ENCODE data around the gene TMEM179. TPM values are rescaled to one million over a fixed set of nuclear protein-coding genes. Genes with fewer than 3 reads are reported as not detected.
A peak's percentile ranks its signal among the peaks of the same experiment; 100 is the strongest.

Gene TMEM179
- total RNA-seq, 4 donors from 2014 or later = 0.66 to 0.84 (median 0.78) TPM; not detected in 1

GRCh38 chr14:104563742-104564615 is 40.6 kb downstream of the TMEM179 start:
- TF ChIP-seq CTCF (IDR thresholded peaks at IDR 0.05) (peak; percentile 64 to 89 (median 76)), EP300 (IDR thresholded peaks at IDR 0.05) (no peak), POLR2A (IDR thresholded peaks at IDR 0.05) (no peak)
- Histone ChIP-seq H3K4me3 (no peak overlapping the region), H3K27ac (no peak overlapping the region), H3K27me3 (peaks cover 0 to 39% of the 10 kb centered on the region in 2 donors), H3K36me3 (no peaks in the 10 kb centered on the region), H3K4me1 (peaks cover 0 to 13% (median 0%) of the 10 kb centered on the region in 4 donors), H3K9me3 (no peaks in the 10 kb centered on the region)
- DNase-seq (ENCODE audit: low spot score in 2 of 2) = peak in 1 of 2 donors; percentile 60
- WGBS, 2 donors = 2 to 7% methylated on average over 20 to 24 of the region's 27 CpGs

GRCh38 chr14:104563191-104563741 is 41.3 kb downstream of the TMEM179 start:
- peaks cover 0 to 36% of the 10 kb centered on the region in 2 donors for H3K27me3 ChIP-seq
- no peak for DNase-seq (ENCODE audit: low spot score in 2 of 2)
- 65 to 72% methylated on average over 5 to 11 of the region's 15 CpGs for WGBS, 2 donors

GRCh38 chr14:104562606-104563005 is 42.0 kb downstream of the TMEM179 start:
- TF ChIP-seq CTCF (IDR thresholded peaks at IDR 0.05) (no peak), EP300 (IDR thresholded peaks at IDR 0.05) (no peak), POLR2A (IDR thresholded peaks at IDR 0.05) (no peak)
- no peaks in the 10 kb centered on the region for H3K9me3 ChIP-seq
- no peak overlapping the region for H3K4me3 ChIP-seq
- peaks cover 0 to 13% (median 0%) of the 10 kb centered on the region in 4 donors for H3K4me1 ChIP-seq
- no peaks in the 10 kb centered on the region for H3K36me3 ChIP-seq
- H3K27me3 ChIP-seq = peaks cover 0 to 31% of the 10 kb centered on the region in 2 donors
- WGBS, 2 donors = 66 to 72% methylated on average over 2 to 5 of the region's 5 CpGs
- no peak overlapping the region for H3K27ac ChIP-seq
- DNase-seq (ENCODE audit: low spot score in 2 of 2) = no peak

More at GRCh38 chr14:104563191-104563741, 41.3 kb downstream of the TMEM179 start:
- no peak overlapping the region for H3K27ac ChIP-seq
- H3K36me3 ChIP-seq = no peaks in the 10 kb centered on the region
- no peak overlapping the region for H3K4me3 ChIP-seq
- H3K9me3 ChIP-seq = no peaks in the 10 kb centered on the region
- TF ChIP-seq POLR2A (IDR thresholded peaks at IDR 0.05) (no peak), EP300 (IDR thresholded peaks at IDR 0.05) (no peak), CTCF (IDR thresholded peaks at IDR 0.05) (no peak)
- peaks cover 0 to 13% (median 0%) of the 10 kb centered on the region in 4 donors for H3K4me1 ChIP-seq

GRCh38 chr14:104561632-104562495 is 42.7 kb downstream of the TMEM179 start:
- peaks cover 0 to 13% (median 0%) of the 10 kb centered on the region in 4 donors for H3K4me1 ChIP-seq
- no peak for DNase-seq (ENCODE audit: low spot score in 2 of 2)
- peaks cover 0 to 25% of the 10 kb centered on the region in 2 donors for H3K27me3 ChIP-seq
- no peak overlapping the region for H3K27ac ChIP-seq
- no peak for TF ChIP-seq POLR2A (IDR thresholded peaks at IDR 0.05)
- TF ChIP-seq CTCF (IDR thresholded peaks at IDR 0.05) = no peak
- TF ChIP-seq EP300 (IDR thresholded peaks at IDR 0.05) = no peak
- 71% methylated on average over 23 of the region's 23 CpGs for WGBS, 2 donors
- H3K9me3 ChIP-seq = no peaks in the 10 kb centered on the region
- H3K36me3 ChIP-seq = no peaks in the 10 kb centered on the region
- no peak overlapping the region for H3K4me3 ChIP-seq
